GM12865 (cell line): Measurements from ENCODE around the gene TENM4.

Experiments
- DNase-seq: peaks from one replicate; pipeline ENCODE4 v3.0.0; 2010; ENCODE audit warnings: low read depth
- H3K4me3 ChIP-seq: 2 replicates; pipeline ENCODE4 v1.5.1; 2011; ENCODE audit warnings: mild to moderate bottlenecking, low read depth, low read length, control low read depth
- TF ChIP-seq, protein P1 (sequence below): IDR thresholded peaks from 2 replicates; pipeline ENCODE4 v1.5.1; 2011; ENCODE audit warnings: low read length, control low read depth, low read depth, inconsistent platforms; ENCODE audit not compliant: insufficient read depth; ENCODE audit errors: missing control alignments

The TENM4 gene

GRCh38 chr11:78914503-78914902, 526.3 kb downstream of the TENM4 start:
- TF ChIP-seq, protein P1, sequence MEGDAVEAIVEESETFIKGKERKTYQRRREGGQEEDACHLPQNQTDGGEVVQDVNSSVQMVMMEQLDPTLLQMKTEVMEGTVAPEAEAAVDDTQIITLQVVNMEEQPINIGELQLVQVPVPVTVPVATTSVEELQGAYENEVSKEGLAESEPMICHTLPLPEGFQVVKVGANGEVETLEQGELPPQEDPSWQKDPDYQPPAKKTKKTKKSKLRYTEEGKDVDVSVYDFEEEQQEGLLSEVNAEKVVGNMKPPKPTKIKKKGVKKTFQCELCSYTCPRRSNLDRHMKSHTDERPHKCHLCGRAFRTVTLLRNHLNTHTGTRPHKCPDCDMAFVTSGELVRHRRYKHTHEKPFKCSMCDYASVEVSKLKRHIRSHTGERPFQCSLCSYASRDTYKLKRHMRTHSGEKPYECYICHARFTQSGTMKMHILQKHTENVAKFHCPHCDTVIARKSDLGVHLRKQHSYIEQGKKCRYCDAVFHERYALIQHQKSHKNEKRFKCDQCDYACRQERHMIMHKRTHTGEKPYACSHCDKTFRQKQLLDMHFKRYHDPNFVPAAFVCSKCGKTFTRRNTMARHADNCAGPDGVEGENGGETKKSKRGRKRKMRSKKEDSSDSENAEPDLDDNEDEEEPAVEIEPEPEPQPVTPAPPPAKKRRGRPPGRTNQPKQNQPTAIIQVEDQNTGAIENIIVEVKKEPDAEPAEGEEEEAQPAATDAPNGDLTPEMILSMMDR = no peak
- no peak for DNase-seq
- H3K4me3 ChIP-seq = no peak overlapping the region

GRCh38 chr11:78912778-78913177, 528.1 kb downstream of the TENM4 start:
- TF ChIP-seq, protein P1 = no peak
- no peak for DNase-seq
- H3K4me3 ChIP-seq = no peak overlapping the region

- TF ChIP-seq, protein P1 = no peak
- H3K4me3 ChIP-seq = no peak overlapping the region
- no peak for DNase-seq
These were observed 530.5 kb downstream of the TENM4 start for GRCh38 chr11:78910322-78910721.

DNA sequence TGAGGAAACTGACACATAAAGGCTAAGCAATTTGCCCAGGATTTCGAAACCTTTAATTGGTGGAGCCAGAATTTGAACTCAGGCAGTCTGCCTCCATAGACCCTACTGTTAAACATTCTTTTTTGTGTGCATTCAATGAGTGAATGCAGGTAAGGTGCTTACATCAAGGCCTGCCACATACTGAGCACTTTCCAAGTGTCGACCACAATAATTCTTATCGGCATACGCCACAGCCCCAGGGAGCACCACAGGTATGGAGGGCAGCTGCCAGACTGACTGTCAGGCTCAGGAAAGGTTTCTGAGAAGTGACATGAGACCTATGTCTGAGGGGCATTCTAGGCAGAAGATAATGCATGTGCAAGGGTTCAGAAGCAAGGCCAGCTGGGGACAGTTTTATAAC, 531.4 kb downstream of the TENM4 start:
- no peak for DNase-seq
- TF ChIP-seq, protein P1 = no peak
- no peak overlapping the region for H3K4me3 ChIP-seq

GRCh38 chr11:78907636-78908035, 533.2 kb downstream of the TENM4 start:
- DNase-seq = no peak
- TF ChIP-seq, protein P1 = no peak
- H3K4me3 ChIP-seq = no peak overlapping the region

DNA sequence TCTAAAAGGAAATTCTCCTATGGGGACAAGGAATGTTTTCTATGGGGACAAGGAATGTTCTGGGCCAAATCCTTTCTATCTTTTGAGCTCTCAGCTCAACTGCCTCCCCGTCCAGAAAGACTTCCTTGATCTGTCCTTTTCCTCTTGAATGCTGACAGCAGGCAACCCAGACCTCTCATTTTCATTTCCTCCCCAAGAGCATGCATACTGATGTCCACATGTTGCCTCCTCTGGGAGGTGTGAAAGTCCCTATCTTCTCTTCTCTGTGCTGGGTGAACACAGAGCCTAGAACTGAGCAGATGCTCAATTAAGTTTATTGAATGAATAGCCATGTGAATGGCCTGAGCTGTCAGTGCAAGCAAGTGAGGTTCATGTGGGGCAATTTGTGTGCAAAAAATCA, 534.3 kb downstream of the TENM4 start:
- DNase-seq = no peak
- TF ChIP-seq, protein P1 = no peak
- no peak overlapping the region for H3K4me3 ChIP-seq

GRCh38 chr11:78905756-78906155, 535.1 kb downstream of the TENM4 start:
- H3K4me3 ChIP-seq = no peak overlapping the region
- TF ChIP-seq, protein P1 = no peak
- no peak for DNase-seq
